OCI-LY1 (cell line): Measurements from ENCODE around the gene PYY.

Experiments used
- CTCF ChIP-seq: fragments of 200-600 bp; sonication (generic), shearing (Covaris generic); IDR thresholded peaks from 2 replicates; pipeline ENCODE4 v1.5.1; 2017; ENCODE audit warnings: mild to moderate bottlenecking, antibody characterized with exemption, low read length, moderate library complexity, mixed read lengths
- EZH2 ChIP-seq: fragments of 200-600 bp; sonication (generic), shearing (Covaris generic); IDR thresholded peaks from 2 replicates; pipeline ENCODE4 v1.8.0; 2017; ENCODE audit warnings: borderline replicate concordance, mixed run types, mild to moderate bottlenecking, antibody characterized with exemption, low read length, moderate library complexity, mixed read lengths

GRCh38 chr17:43931062-43931571 is 22.6 kb downstream of the PYY start:
- TF ChIP-seq CTCF (no peak), EZH2 (no peak)
